HG03175 (cell line): ENCODE measurements around the gene RNF31.

Experiments used
- ATAC-seq: cut with Tn5 transposase; IDR thresholded peaks from one replicate; pipeline ENCODE4 v1.9.1; 2021; ENCODE audit warnings: mild to moderate bottlenecking, moderate library complexity; ENCODE audit not compliant: unreplicated experiment

The RNF31 gene

GRCh38 chr14:24181371-24182077 lies 34.2 kb downstream of the RNF31 start:
- ATAC-seq: no peak

- no peak for ATAC-seq
Measured at GRCh38 chr14:24182110-24182882, 35.0 kb downstream of the RNF31 start.

GRCh38 chr14:24183014-24183481 lies 35.8 kb downstream of the RNF31 start:
- no peak for ATAC-seq

GRCh38 chr14:24184104-24184970 lies 37.0 kb downstream of the RNF31 start:
- no peak for ATAC-seq

- no peak for ATAC-seq
Measured at GRCh38 chr14:24185026-24185425, 37.7 kb downstream of the RNF31 start.

GRCh38 chr14:24185741-24186140 lies 38.4 kb downstream of the RNF31 start:
- no peak for ATAC-seq

- no peak for ATAC-seq
Measured at GRCh38 chr14:24186831-24187538, 39.7 kb downstream of the RNF31 start.

GRCh38 chr14:24187539-24187915 lies 40.2 kb downstream of the RNF31 start:
- no peak for ATAC-seq

- peak; percentile 88 for ATAC-seq
Measured at GRCh38 chr14:24188251-24189058, 41.2 kb downstream of the RNF31 start, which contains the start of gene IPO4. Gene IPO4 (minus strand): TSS chr14:24188816. CDS start chr14:24188787, 29 bp downstream.

- no peak for ATAC-seq
Measured at GRCh38 chr14:24189059-24189375, 41.7 kb downstream of the RNF31 start.

- ATAC-seq: no peak
Measured at GRCh38 chr14:24189460-24189859, 42.2 kb downstream of the RNF31 start.

GRCh38 chr14:24190416-24190815 lies 43.1 kb downstream of the RNF31 start:
- ATAC-seq: no peak

- no peak for ATAC-seq
Measured at GRCh38 chr14:24192933-24193332, 45.6 kb downstream of the RNF31 start.

GRCh38 chr14:24194186-24194872 lies 47.0 kb downstream of the RNF31 start:
- ATAC-seq: no peak

GRCh38 chr14:24194873-24195185 lies 47.5 kb downstream of the RNF31 start:
- ATAC-seq: no peak

GRCh38 chr14:24195186-24196070 lies 48.1 kb downstream of the RNF31 start, which contains the start of gene TM9SF1:
Gene TM9SF1 (minus strand): TSS chr14:24195441. CDS start chr14:24195019, 422 bp downstream.
- ATAC-seq: peak; percentile 83

GRCh38 chr14:24196071-24197055 lies 49.1 kb downstream of the RNF31 start:
- ATAC-seq: peak; percentile 11
